HepG2 (cell line): ENCODE measurements around the gene GPR152. TPM values are rescaled to one million over a fixed set of nuclear protein-coding genes. Genes with fewer than 3 reads are reported as not detected.

Experiments used
- CCDC6 ChIP-seq: sonication (generic); formaldehyde crosslinking; IDR thresholded peaks from 2 replicates; pipeline ENCODE4 v1.8.1; 2022; ENCODE audit warnings: mild to moderate bottlenecking, missing genetic modification reagents, moderate library complexity
- FOSL1 ChIP-seq: sonication (generic); formaldehyde crosslinking; IDR thresholded peaks from 2 replicates; pipeline ENCODE4 v1.9.0; 2021; ENCODE audit warnings: missing genetic modification reagents, borderline replicate concordance
- FOXA3 ChIP-seq: IDR thresholded peaks from 2 replicates; pipeline ENCODE4 v1.6.1; 2016; ENCODE audit warnings: missing genetic modification reagents, missing compliant biosample characterization
- HINFP ChIP-seq: sonication (generic); formaldehyde crosslinking; IDR thresholded peaks from 2 replicates; pipeline ENCODE4 v1.4.0; 2020; ENCODE audit warnings: low read depth, mild to moderate bottlenecking, missing genetic modification reagents
- IRF2 ChIP-seq: IDR thresholded peaks from 2 replicates; pipeline ENCODE4 v1.6.1; 2018; ENCODE audit warnings: missing genetic modification reagents, missing compliant biosample characterization
- PHF20 ChIP-seq: sonication (generic); formaldehyde crosslinking; IDR thresholded peaks from 2 replicates; pipeline ENCODE4 v1.5.0; 2020; ENCODE audit warnings: mild to moderate bottlenecking, missing genetic modification reagents
- POLR2G ChIP-seq: fragments of 200-400 bp; formaldehyde crosslinking; IDR thresholded peaks from 2 replicates; pipeline ENCODE4 v1.6.1; 2018; ENCODE audit warnings: mild to moderate bottlenecking, low read depth, low read length, moderate library complexity
- SAP130 ChIP-seq: IDR thresholded peaks from 2 replicates; pipeline ENCODE4 v1.6.1; 2016; ENCODE audit warnings: low read depth
- SKI ChIP-seq: fragments of 450-650 bp; IDR thresholded peaks from one replicate; pipeline ENCODE4 v1.6.1; 2018; ENCODE audit warnings: mild to moderate bottlenecking; ENCODE audit not compliant: partially characterized antibody
- SMAD9 ChIP-seq: sonication (generic); formaldehyde crosslinking; IDR thresholded peaks from 2 replicates; pipeline ENCODE4 v1.5.1; 2020; ENCODE audit warnings: mild to moderate bottlenecking, missing genetic modification reagents
- TBL1XR1 ChIP-seq: fragments of 150-350 bp; IDR thresholded peaks from 2 replicates; pipeline ENCODE4 v1.6.1; 2014; ENCODE audit warnings: borderline replicate concordance, low read length; ENCODE audit not compliant: partially characterized antibody
- TCF7 ChIP-seq: sonication (generic); IDR thresholded peaks from 2 replicates; pipeline ENCODE4 v1.6.1; 2016; ENCODE audit warnings: antibody characterized with exemption, low read depth
- ZBTB33 ChIP-seq: sonication (generic); formaldehyde crosslinking; IDR thresholded peaks from 2 replicates; pipeline ENCODE4 v1.4.0; 2020; ENCODE audit warnings: missing genetic modification reagents
- ZBTB38 ChIP-seq: sonication (generic); formaldehyde crosslinking; IDR thresholded peaks from 2 replicates; pipeline ENCODE4 v1.5.1; 2020; ENCODE audit warnings: mild to moderate bottlenecking, missing genetic modification reagents
- ZNF17 ChIP-seq: sonication (generic); formaldehyde crosslinking; IDR thresholded peaks from 2 replicates; pipeline ENCODE4 v1.5.0; 2020; ENCODE audit warnings: mild to moderate bottlenecking, missing genetic modification reagents
- ZNF598 ChIP-seq: sonication (generic); formaldehyde crosslinking; IDR thresholded peaks from 2 replicates; pipeline ENCODE4 v1.5.1; 2020; ENCODE audit warnings: mild to moderate bottlenecking, missing genetic modification reagents, borderline replicate concordance
- ZNF605 ChIP-seq: sonication (generic); formaldehyde crosslinking; IDR thresholded peaks from 2 replicates; pipeline ENCODE4 v1.8.0; 2022; ENCODE audit warnings: mild to moderate bottlenecking, missing genetic modification reagents
- ZNF609 ChIP-seq: sonication (generic); formaldehyde crosslinking; IDR thresholded peaks from 2 replicates; pipeline ENCODE4 v1.4.0; 2020; ENCODE audit warnings: mild to moderate bottlenecking, missing genetic modification reagents, borderline replicate concordance
- ZNF704 ChIP-seq: sonication (generic); formaldehyde crosslinking; IDR thresholded peaks from 2 replicates; pipeline ENCODE4 v1.8.1; 2023; ENCODE audit warnings: mild to moderate bottlenecking, inconsistent platforms, moderate library complexity, missing genetic modification reagents, borderline replicate concordance
- ZNF768 ChIP-seq: sonication (generic); formaldehyde crosslinking; IDR thresholded peaks from 2 replicates; pipeline ENCODE4 v1.4.0; 2020; ENCODE audit warnings: missing genetic modification reagents
- ZNF772 ChIP-seq: sonication (generic); formaldehyde crosslinking; IDR thresholded peaks from 2 replicates; pipeline ENCODE4 v1.5.0; 2020; ENCODE audit warnings: mild to moderate bottlenecking, missing genetic modification reagents
- polyA plus RNA-seq, 8 experiments: library from polyadenylated mRNA; depleted of rRNA in 3 of 8; stranded (reverse) in 7 of 8; unstranded in 1 of 8; fragments of >200 nt; fragmentation: Illumina TruSeq in 4 of 8; extraction: Trizol in 4 of 8; gene quantifications; 2 replicates each; pipeline versions ENCODE4 v1.2.1 to v1.2.3, GENCODE V29; 2011 to 2016; ENCODE audit warnings: low read depth in 4 of 8, missing spikeins in 1 of 8, mixed read lengths in 1 of 8; ENCODE audit not compliant: insufficient read depth in 1 of 8
- total RNA-seq, 5 experiments: library from RNA; depleted of rRNA; stranded (reverse); fragments of >200 nt; fragmentation: Illumina TruSeq; extraction: Trizol; gene quantifications; 2 replicates each; pipeline ENCODE4 v1.2.3, GENCODE V29; 2016; ENCODE audit warnings: low read depth in 1 of 5

The GPR152 gene
- total and polyA plus RNA-seq, 2 of the 13 experiments (the other 11 are each of a cell fraction or from before 2014, with no cell fraction given) = not detected

- 0 out of 2 replicates have a peak, but pooled peaks have one; percentile 9 for TF ChIP-seq FOXA3 (CRISPR knock-in tag)
- TF ChIP-seq TCF7 = no peak
- no peak for TF ChIP-seq ZNF768
- 0 out of 2 replicates have a peak, but pooled peaks have one; percentile 40 for TF ChIP-seq CCDC6 (CRISPR knock-in tag)
- no peak; the same call in 1 of the 2 replicates for TF ChIP-seq HINFP (CRISPR knock-in tag)
- TF ChIP-seq ZNF598 (CRISPR knock-in tag) = no peak; the same call in 1 of the 2 replicates
- peak; percentile 49 for TF ChIP-seq PHF20 (CRISPR knock-in tag)
- TF ChIP-seq SMAD9 (CRISPR knock-in tag) = no peak
- TF ChIP-seq SKI = peak; percentile 82
- peak; percentile 27; the same call in 1 of the 2 replicates for TF ChIP-seq ZNF609 (CRISPR knock-in tag)
- TF ChIP-seq ZNF17 (CRISPR knock-in tag) = no peak
- TF ChIP-seq ZBTB38 (CRISPR knock-in tag) = peak; percentile 93
- peak; percentile 72 for TF ChIP-seq FOSL1 (CRISPR knock-in tag)
- TF ChIP-seq POLR2G = peak; percentile 16; the same call in 1 of the 2 replicates
- no peak for TF ChIP-seq ZBTB33
- TF ChIP-seq TBL1XR1 = no peak
- TF ChIP-seq ZNF704 (CRISPR knock-in tag) = no peak
- TF ChIP-seq ZNF605 (CRISPR knock-in tag) = 0 out of 2 replicates have a peak, but pooled peaks have one; percentile 19
- peak; percentile 13; the same call in 1 of the 2 replicates for TF ChIP-seq IRF2 (CRISPR knock-in tag)
- peak; percentile 58 for TF ChIP-seq SAP130 (CRISPR knock-in tag)
- no peak for TF ChIP-seq ZNF772 (CRISPR knock-in tag)
These were observed 11.3 kb upstream of the GPR152 start (continued) for GRCh38 chr11:67463680-67464410.
